GM12873 (cell line): ENCODE measurements around the gene SBF2.

Experiments used
- CTCF ChIP-seq: IDR thresholded peaks from 2 replicates; pipeline ENCODE4 v1.5.1; 2012; ENCODE audit warnings: low read depth, mild to moderate bottlenecking, moderate library complexity, low read length, control low read depth; ENCODE audit not compliant: insufficient read depth; ENCODE audit errors: missing control alignments

Gene SBF2

GRCh38 chr11:10303558-10304363 lies 9.7 kb upstream of the SBF2 start:
- no peak for TF ChIP-seq CTCF

- TF ChIP-seq CTCF: no peak
Measured at GRCh38 chr11:10302744-10303557, 8.9 kb upstream of the SBF2 start.

- no peak for TF ChIP-seq CTCF
Measured at GRCh38 chr11:10302359-10302743, 8.3 kb upstream of the SBF2 start.

GRCh38 chr11:10301656-10302358 lies 7.8 kb upstream of the SBF2 start:
- TF ChIP-seq CTCF: no peak

GRCh38 chr11:10298342-10298741 lies 4.3 kb upstream of the SBF2 start:
- TF ChIP-seq CTCF: peak; percentile 53

- TF ChIP-seq CTCF: no peak
Measured at GRCh38 chr11:10295064-10295901, 1.3 kb upstream of the SBF2 start.
